HL-60 (cell line): ENCODE results near the gene CLIP2.

Experiments used
- CTCF ChIP-seq: IDR thresholded peaks from one replicate; pipeline ENCODE4 v1.5.1; 2011; ENCODE audit warnings: low read length, control low read depth, inconsistent platforms; ENCODE audit not compliant: insufficient read depth
- GABPA ChIP-seq: IDR thresholded peaks from 2 replicates; pipeline ENCODE4 v1.6.1; 2012; ENCODE audit warnings: low read depth
- POLR2AphosphoS5 ChIP-seq: IDR thresholded peaks from 2 replicates; pipeline ENCODE4 v1.6.1; 2012; ENCODE audit warnings: low read depth
- SPI1 ChIP-seq: IDR thresholded peaks from 2 replicates; pipeline ENCODE4 v1.6.1; 2012; ENCODE audit warnings: low read depth, mild to moderate bottlenecking, borderline replicate concordance
- TF ChIP-seq, protein P1 (sequence below): IDR thresholded peaks from 2 replicates; pipeline ENCODE4 v1.6.1; 2012; ENCODE audit warnings: low read depth; ENCODE audit not compliant: insufficient replicate concordance

DNA sequence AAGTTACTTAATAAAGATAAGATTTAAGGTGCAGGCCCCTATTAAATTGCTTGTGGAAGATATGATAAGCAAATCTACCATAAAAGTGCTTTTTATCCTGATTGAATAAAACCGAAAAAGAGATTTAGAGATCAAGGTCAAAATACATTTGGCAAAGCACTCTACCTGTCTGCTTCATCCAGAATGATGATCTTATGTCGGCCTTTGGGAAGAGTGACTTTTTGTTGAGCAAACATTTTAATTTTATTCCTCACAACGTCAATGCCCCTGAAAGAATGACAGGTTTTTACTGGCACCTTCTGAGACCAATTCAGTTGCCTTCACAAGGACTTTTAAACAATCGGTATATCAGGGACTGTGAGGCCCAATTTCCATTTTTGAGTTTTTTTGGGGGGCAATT, 42.7 kb upstream of the CLIP2 start:
- no peak for TF ChIP-seq POLR2AphosphoS5
- no peak for TF ChIP-seq CTCF
- TF ChIP-seq, protein P1, sequence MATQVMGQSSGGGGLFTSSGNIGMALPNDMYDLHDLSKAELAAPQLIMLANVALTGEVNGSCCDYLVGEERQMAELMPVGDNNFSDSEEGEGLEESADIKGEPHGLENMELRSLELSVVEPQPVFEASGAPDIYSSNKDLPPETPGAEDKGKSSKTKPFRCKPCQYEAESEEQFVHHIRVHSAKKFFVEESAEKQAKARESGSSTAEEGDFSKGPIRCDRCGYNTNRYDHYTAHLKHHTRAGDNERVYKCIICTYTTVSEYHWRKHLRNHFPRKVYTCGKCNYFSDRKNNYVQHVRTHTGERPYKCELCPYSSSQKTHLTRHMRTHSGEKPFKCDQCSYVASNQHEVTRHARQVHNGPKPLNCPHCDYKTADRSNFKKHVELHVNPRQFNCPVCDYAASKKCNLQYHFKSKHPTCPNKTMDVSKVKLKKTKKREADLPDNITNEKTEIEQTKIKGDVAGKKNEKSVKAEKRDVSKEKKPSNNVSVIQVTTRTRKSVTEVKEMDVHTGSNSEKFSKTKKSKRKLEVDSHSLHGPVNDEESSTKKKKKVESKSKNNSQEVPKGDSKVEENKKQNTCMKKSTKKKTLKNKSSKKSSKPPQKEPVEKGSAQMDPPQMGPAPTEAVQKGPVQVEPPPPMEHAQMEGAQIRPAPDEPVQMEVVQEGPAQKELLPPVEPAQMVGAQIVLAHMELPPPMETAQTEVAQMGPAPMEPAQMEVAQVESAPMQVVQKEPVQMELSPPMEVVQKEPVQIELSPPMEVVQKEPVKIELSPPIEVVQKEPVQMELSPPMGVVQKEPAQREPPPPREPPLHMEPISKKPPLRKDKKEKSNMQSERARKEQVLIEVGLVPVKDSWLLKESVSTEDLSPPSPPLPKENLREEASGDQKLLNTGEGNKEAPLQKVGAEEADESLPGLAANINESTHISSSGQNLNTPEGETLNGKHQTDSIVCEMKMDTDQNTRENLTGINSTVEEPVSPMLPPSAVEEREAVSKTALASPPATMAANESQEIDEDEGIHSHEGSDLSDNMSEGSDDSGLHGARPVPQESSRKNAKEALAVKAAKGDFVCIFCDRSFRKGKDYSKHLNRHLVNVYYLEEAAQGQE = no peak
- no peak for TF ChIP-seq GABPA
- TF ChIP-seq SPI1 = no peak
